Neuron (in vitro differentiated cells): ENCODE results near the gene FGF4.

Experiments used
- H2AFZ ChIP-seq: one replicate; pipeline ENCODE4 v1.6.1; 2013; ENCODE audit warnings: low read depth, mild to moderate bottlenecking, inconsistent platforms, low read length, moderate library complexity
- H3K27me3 ChIP-seq: one replicate; pipeline ENCODE4 v1.6.1; 2013; ENCODE audit warnings: low read length; ENCODE audit not compliant: insufficient read depth
- H3K36me3 ChIP-seq: one replicate; pipeline ENCODE4 v1.6.1; 2013; ENCODE audit warnings: low read length; ENCODE audit not compliant: insufficient read depth
- H3K4me1 ChIP-seq: one replicate; pipeline ENCODE4 v1.6.1; 2013; ENCODE audit warnings: low read length; ENCODE audit not compliant: insufficient read depth
- H3K4me3 ChIP-seq: 2 replicates; pipeline ENCODE4 v1.5.1; 2013; ENCODE audit warnings: mild to moderate bottlenecking, low read length, moderate library complexity
- H3K9me3 ChIP-seq: one replicate; pipeline ENCODE4 v1.6.1; 2013; ENCODE audit warnings: low read length

Gene FGF4

DNA sequence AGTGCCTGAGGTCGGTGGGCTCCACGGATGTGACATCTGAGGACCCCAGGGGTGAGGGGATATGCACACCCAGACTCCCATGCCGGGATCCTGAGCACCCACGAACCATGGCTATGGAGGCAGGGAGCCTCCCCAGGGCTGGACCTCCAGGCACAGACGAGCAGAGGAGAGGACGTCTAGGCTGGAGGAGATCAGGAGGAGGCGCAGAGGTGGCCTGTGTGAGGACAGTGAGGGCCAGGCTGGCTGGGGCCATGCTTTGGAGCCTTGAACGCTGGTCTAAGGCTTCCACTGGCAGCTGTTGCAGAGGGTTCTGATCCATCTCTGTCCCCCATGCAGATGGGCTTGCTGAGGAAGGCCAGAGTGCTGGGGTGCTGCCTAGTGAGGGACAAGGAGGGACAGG lies 29.0 kb downstream of the FGF4 start:
- peaks cover 3% of the 10 kb centered on the region for H3K4me1 ChIP-seq
- H3K27me3 ChIP-seq, result no peaks in the 10 kb centered on the region
- no peaks in the 10 kb centered on the region for H3K36me3 ChIP-seq
- H3K4me3 ChIP-seq, result no peak overlapping the region
- no peaks in the 10 kb centered on the region for H3K9me3 ChIP-seq
- H2AFZ ChIP-seq, result no peak overlapping the region

DNA sequence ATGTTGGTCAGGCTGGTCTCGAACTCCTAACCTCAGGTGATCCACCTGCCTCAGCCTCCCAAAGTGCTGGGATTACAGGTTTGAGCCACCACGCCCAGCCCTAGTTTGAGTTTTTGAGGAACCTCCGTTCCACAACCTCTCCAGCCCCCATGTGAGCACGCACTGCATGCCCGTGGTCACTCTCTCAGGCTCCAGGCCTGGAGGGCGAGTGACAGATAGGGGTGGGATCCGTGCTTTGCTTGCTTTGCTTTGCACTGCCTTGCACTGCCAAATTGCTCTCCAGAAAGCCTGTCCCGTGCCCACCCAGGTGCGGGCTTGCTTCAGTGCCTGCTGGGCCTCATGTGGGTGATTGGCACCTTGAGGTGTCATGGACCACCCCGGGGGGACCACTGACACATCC lies 29.9 kb downstream of the FGF4 start:
- H3K36me3 ChIP-seq, result no peaks in the 10 kb centered on the region
- H3K4me1 ChIP-seq, result peaks cover 3% of the 10 kb centered on the region
- H3K9me3 ChIP-seq, result no peaks in the 10 kb centered on the region
- no peak overlapping the region for H2AFZ ChIP-seq
- H3K27me3 ChIP-seq, result no peaks in the 10 kb centered on the region
- no peak overlapping the region for H3K4me3 ChIP-seq

GRCh38 chr11:69744435-69744834 lies 30.7 kb downstream of the FGF4 start:
- no peaks in the 10 kb centered on the region for H3K36me3 ChIP-seq
- no peak overlapping the region for H2AFZ ChIP-seq
- peaks cover 3% of the 10 kb centered on the region for H3K4me1 ChIP-seq
- H3K27me3 ChIP-seq, result no peaks in the 10 kb centered on the region
- no peak overlapping the region for H3K4me3 ChIP-seq
- H3K9me3 ChIP-seq, result no peaks in the 10 kb centered on the region

DNA sequence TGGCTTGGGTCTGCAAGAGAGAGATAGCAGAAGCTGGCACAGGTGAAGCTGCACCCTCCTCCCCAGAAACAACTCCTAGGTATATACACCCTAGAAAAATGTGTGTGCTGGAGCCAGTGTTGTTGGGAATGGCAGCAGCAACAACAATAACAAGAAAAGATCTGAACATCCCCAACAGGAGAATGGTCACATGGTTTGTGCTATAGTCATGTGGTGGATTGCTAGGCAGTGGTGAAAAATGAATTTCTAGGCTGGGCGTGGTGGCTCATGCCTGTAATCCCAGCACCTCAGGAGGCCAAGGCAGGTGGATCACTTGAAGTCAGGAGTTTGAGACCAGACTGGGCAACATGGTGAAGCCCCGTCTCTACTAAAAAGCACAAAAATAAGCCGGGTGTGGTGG lies 40.3 kb downstream of the FGF4 start:
- no peak overlapping the region for H3K4me3 ChIP-seq
- no peaks in the 10 kb centered on the region for H3K36me3 ChIP-seq

GRCh38 chr11:69734367-69734766 lies 40.8 kb downstream of the FGF4 start:
- Histone ChIP-seq H3K4me1 (no peaks in the 10 kb centered on the region), H3K36me3 (no peaks in the 10 kb centered on the region), H3K9me3 (peaks cover 4% of the 10 kb centered on the region), H3K4me3 (no peak overlapping the region), H2AFZ (no peak overlapping the region), H3K27me3 (peaks cover 5% of the 10 kb centered on the region)

More for the DNA sequence above, 40.3 kb downstream of the FGF4 start:
- Histone ChIP-seq H3K27me3 (peaks cover 5% of the 10 kb centered on the region), H3K9me3 (peaks cover 4% of the 10 kb centered on the region), H3K4me1 (no peaks in the 10 kb centered on the region), H2AFZ (no peak overlapping the region)

DNA sequence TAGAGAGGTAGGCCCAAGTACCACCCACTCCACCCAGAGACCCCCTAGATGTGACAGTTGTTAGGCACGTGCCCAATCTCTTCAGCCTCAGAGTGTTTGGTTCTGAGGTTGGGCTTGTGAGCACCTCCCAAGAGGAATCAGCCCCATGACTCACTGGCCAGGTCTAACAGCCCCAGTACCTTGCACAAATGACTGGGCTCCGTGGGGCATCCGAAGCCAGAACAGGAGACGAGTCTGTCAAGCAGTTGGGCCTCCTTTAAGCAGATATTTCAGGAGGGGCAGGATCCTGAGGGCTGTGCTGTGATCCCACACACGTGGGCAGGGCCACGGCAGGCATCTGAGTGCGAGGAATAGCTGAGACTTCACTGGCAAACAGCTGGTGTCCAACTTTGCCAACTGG lies 42.2 kb downstream of the FGF4 start:
- Histone ChIP-seq H3K27me3 (peaks cover 6% of the 10 kb centered on the region), H3K36me3 (no peaks in the 10 kb centered on the region)

GRCh38 chr11:69731110-69731509 lies 44.0 kb downstream of the FGF4 start:
- Histone ChIP-seq H3K4me3 (no peak overlapping the region), H2AFZ (no peak overlapping the region), H3K36me3 (no peaks in the 10 kb centered on the region), H3K4me1 (no peaks in the 10 kb centered on the region), H3K9me3 (no peaks in the 10 kb centered on the region), H3K27me3 (peaks cover 6% of the 10 kb centered on the region)

More for the DNA sequence above, 42.2 kb downstream of the FGF4 start:
- H3K9me3 ChIP-seq, result no peaks in the 10 kb centered on the region
- H3K4me3 ChIP-seq, result no peak overlapping the region
- no peaks in the 10 kb centered on the region for H3K4me1 ChIP-seq
- no peak overlapping the region for H2AFZ ChIP-seq

DNA sequence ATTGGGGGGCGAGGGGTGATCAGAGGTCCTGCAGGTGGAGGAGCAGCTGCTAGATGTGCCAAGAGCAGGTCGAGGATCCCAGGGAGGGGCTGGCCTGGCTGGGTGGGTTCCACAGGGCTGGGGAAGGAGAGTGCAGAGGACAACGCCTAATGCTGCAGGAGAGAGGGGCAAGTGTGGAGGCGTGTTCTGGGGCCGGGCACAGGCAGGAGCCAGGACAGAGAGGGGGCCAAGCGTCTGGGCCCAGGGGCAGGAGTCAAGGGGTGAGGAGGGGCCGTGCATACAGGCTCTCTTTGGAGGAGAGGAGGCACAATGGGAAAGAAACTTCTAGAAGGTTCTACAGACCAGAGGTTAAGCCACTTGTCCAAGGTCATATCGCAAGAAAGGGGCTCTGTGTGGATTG lies 44.6 kb downstream of the FGF4 start:
- peaks cover 6% of the 10 kb centered on the region for H3K27me3 ChIP-seq
- H3K4me1 ChIP-seq, result no peaks in the 10 kb centered on the region
- H2AFZ ChIP-seq, result no peak overlapping the region
- no peaks in the 10 kb centered on the region for H3K36me3 ChIP-seq
- no peaks in the 10 kb centered on the region for H3K9me3 ChIP-seq
- H3K4me3 ChIP-seq, result no peak overlapping the region

GRCh38 chr11:69729252-69729651 lies 45.9 kb downstream of the FGF4 start:
- peaks cover 6% of the 10 kb centered on the region for H3K27me3 ChIP-seq
- no peaks in the 10 kb centered on the region for H3K36me3 ChIP-seq
- H3K4me1 ChIP-seq, result no peaks in the 10 kb centered on the region
- H3K9me3 ChIP-seq, result no peaks in the 10 kb centered on the region
- H2AFZ ChIP-seq, result no peak overlapping the region
- no peak overlapping the region for H3K4me3 ChIP-seq

GRCh38 chr11:69727266-69727665 lies 47.9 kb downstream of the FGF4 start:
- Histone ChIP-seq H3K27me3 (peaks cover 6% of the 10 kb centered on the region), H3K9me3 (no peaks in the 10 kb centered on the region), H2AFZ (no peak overlapping the region), H3K4me3 (no peak overlapping the region), H3K36me3 (no peaks in the 10 kb centered on the region), H3K4me1 (no peaks in the 10 kb centered on the region)

- Histone ChIP-seq H2AFZ (no peak overlapping the region), H3K4me3 (no peak overlapping the region), H3K4me1 (no peaks in the 10 kb centered on the region), H3K27me3 (peaks cover 9% of the 10 kb centered on the region), H3K36me3 (no peaks in the 10 kb centered on the region), H3K9me3 (no peaks in the 10 kb centered on the region)
Measured at GRCh38 chr11:69726481-69726880, 48.7 kb downstream of the FGF4 start.

- Histone ChIP-seq H3K36me3 (no peaks in the 10 kb centered on the region), H3K4me1 (no peaks in the 10 kb centered on the region), H2AFZ (no peak overlapping the region), H3K27me3 (peaks cover 11% of the 10 kb centered on the region), H3K4me3 (no peak overlapping the region), H3K9me3 (no peaks in the 10 kb centered on the region)
Measured at GRCh38 chr11:69726019-69726418, 49.1 kb downstream of the FGF4 start.

DNA sequence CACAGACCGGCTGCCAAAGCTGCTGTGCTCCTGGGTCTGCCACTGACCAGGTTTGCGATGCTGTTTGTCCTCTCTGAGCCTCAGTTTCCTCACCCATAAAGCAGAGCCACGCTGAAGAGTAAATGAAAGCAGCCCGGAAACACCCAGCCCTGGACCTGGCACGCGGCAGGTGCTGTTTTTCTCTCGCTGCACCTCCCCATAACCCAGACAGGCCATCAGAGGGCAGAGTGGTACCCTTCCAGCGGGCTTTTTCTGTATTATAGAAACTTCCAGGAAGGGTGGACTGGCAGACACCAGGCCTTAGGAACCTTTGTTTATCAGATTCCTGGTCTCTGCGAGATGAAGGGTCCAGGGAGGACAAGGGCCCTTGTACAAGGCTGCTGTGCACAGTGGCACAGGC lies 53.4 kb downstream of the FGF4 start:
- Histone ChIP-seq H3K4me1 (no peaks in the 10 kb centered on the region), H3K4me3 (no peak overlapping the region), H3K9me3 (no peaks in the 10 kb centered on the region), H3K27me3 (peaks cover 17% of the 10 kb centered on the region), H3K36me3 (no peaks in the 10 kb centered on the region), H2AFZ (no peak overlapping the region)

- no peak overlapping the region for H2AFZ ChIP-seq
- no peaks in the 10 kb centered on the region for H3K9me3 ChIP-seq
- H3K4me3 ChIP-seq, result no peak overlapping the region
- no peaks in the 10 kb centered on the region for H3K4me1 ChIP-seq
- peaks cover 17% of the 10 kb centered on the region for H3K27me3 ChIP-seq
- no peaks in the 10 kb centered on the region for H3K36me3 ChIP-seq
Measured at GRCh38 chr11:69721106-69721505, 54.0 kb downstream of the FGF4 start.
